A549 (cell line): ENCODE data around the gene ANKRD11.

Source experiments
- CHD2 ChIP-seq: fragments of 150-350 bp; IDR thresholded peaks from 2 replicates; pipeline ENCODE4 v1.6.1; 2014; ENCODE audit warnings: low read length; ENCODE audit not compliant: partially characterized antibody
- CTCF ChIP-seq: fragments of >200 bp; sonication (Bioruptor Twin); formaldehyde crosslinking; IDR thresholded peaks from 3 replicates; pipeline ENCODE4 v1.5.1; 2016
- MAX ChIP-seq: IDR thresholded peaks from 2 replicates; pipeline ENCODE4 v1.6.1; 2012
- POLR2A ChIP-seq: IDR thresholded peaks from 2 replicates; pipeline ENCODE4 v1.6.1; 2012; ENCODE audit warnings: mild to moderate bottlenecking, low read length
- RAD21 ChIP-seq, 2 experiments: fragments of >200 bp in 1 of 2; sonication (Bioruptor Twin) in 1 of 2; formaldehyde crosslinking in 1 of 2; IDR thresholded peaks in 1 of 2; conservative IDR thresholded peaks in 1 of 2; 2 replicates in 1 of 2; 3 replicates in 1 of 2; pipeline ENCODE4 v1.6.1; 2012 to 2018; ENCODE audit warnings: inconsistent platforms in 1 of 2
- REST ChIP-seq: fragments of 200-600 bp; sonication (generic); IDR thresholded peaks from 2 replicates; pipeline ENCODE4 v1.6.1; 2016; ENCODE audit warnings: antibody characterized with exemption, mild to moderate bottlenecking, moderate library complexity

GRCh38 chr16:89346869-89347268 lies 143.5 kb downstream of the ANKRD11 start:
- TF ChIP-seq POLR2A: no peak
- no peak for TF ChIP-seq MAX
- no peak for TF ChIP-seq CHD2
- no peak for TF ChIP-seq CTCF
- TF ChIP-seq REST: no peak
- TF ChIP-seq RAD21 (conservative IDR thresholded peaks at IDR 0.05 in 1 of 2, IDR thresholded peaks at IDR 0.05 in 1 of 2): no peak
